ENCODE measurements around the gene COL1A2. TPM values are rescaled to one million over a fixed set of nuclear protein-coding genes. Genes with fewer than 3 reads are reported as not detected.

COL1A2 gene
- total RNA-seq, 1 experiment from 2014 or later, result 42.1 TPM

GRCh38 chr7:94444813-94445212, 50.1 kb downstream of the COL1A2 start:
- Histone ChIP-seq H3K23me2 (ENCODE audit: insufficient read length, low read depth, low read length, poor library complexity, severe bottlenecking) (no peaks in the 10 kb centered on the region), H3K23ac (ENCODE audit: insufficient read length, low read depth, low read length) (no peak overlapping the region), H3K27me3 (ENCODE audit: insufficient read depth, low read length) (no peaks in the 10 kb centered on the region), H3K79me1 (ENCODE audit: insufficient read depth, low read depth, low read length, poor library complexity, severe bottlenecking) (no peaks in the 10 kb centered on the region), H3K27ac (ENCODE audit: insufficient read length, low read depth, low read length) (no peak overlapping the region), H3K4me2 (ENCODE audit: insufficient read depth, insufficient read length, low read length) (no peak overlapping the region), H3K18ac (ENCODE audit: insufficient read length, low read depth, low read length) (no peak overlapping the region), H3K4ac (ENCODE audit: low read depth, low read length) (no peak overlapping the region), H2AK5ac (ENCODE audit: insufficient read length, low read length) (no peak overlapping the region), H4K20me1 (ENCODE audit: control insufficient read depth, insufficient read depth, insufficient read length) (no peaks in the 10 kb centered on the region), H2BK120ac (ENCODE audit: low read depth, low read length, poor library complexity, severe bottlenecking) (no peak overlapping the region), H3K9ac (ENCODE audit: extremely low read depth, insufficient read length, low read length) (no peak overlapping the region), H3K56ac (ENCODE audit: insufficient read length, low read depth, low read length) (no peak overlapping the region), H2BK12ac (ENCODE audit: insufficient read length, low read depth, low read length) (no peak overlapping the region), H3K4me1 (ENCODE audit: insufficient read depth, low read length) (no peaks in the 10 kb centered on the region), H4K8ac (replicated peaks; ENCODE audit: insufficient read length, low read depth, low read length) (no peak overlapping the region), H2BK20ac (ENCODE audit: low read depth, low read length, poor library complexity, severe bottlenecking) (no peak overlapping the region), H3K14ac (ENCODE audit: insufficient read depth, low read length) (no peak overlapping the region), H4K91ac (ENCODE audit: insufficient read length, low read depth, low read length) (no peak overlapping the region), H3K79me2 (ENCODE audit: insufficient read depth, low read length) (no peaks in the 10 kb centered on the region), H2BK15ac (ENCODE audit: low read depth, low read length) (no peak overlapping the region), H2AFZ (ENCODE audit: low read length) (no peak overlapping the region), H4K5ac (ENCODE audit: insufficient read length, low read depth, low read length) (no peak overlapping the region), H3K9me3 (ENCODE audit: control insufficient read depth, low read depth, low read length) (no peaks in the 10 kb centered on the region), H3T11ph (ENCODE audit: low read length) (no peak overlapping the region), H2BK5ac (ENCODE audit: insufficient read length, low read length) (no peak overlapping the region)
- Mint-ChIP-seq H3K9me3 (no peaks in the 10 kb centered on the region), H3K27ac (no peak overlapping the region), H3K4me1 (peaks cover 7 to 11% of the 10 kb centered on the region in 2 experiments), H3K27me3 (ENCODE audit: low read depth) (no peaks in the 10 kb centered on the region), H3K4me3 (no peak overlapping the region), H3K36me3 (ENCODE audit: insufficient read depth in 1 of 3, low read depth in 3 of 3) (no peaks in the 10 kb centered on the region)
- no peak for TF ChIP-seq CTCF (conservative IDR thresholded peaks at IDR 0.05)
- no CpG with 5 or more reads among the region's 2 CpGs for WGBS (ENCODE audit: extremely low coverage, insufficient read length, low lambda C conversion rate)
- no peak for DNase-seq

Data from H9 (cell line).